ENCODE results near the gene PLIN3.

DNA sequence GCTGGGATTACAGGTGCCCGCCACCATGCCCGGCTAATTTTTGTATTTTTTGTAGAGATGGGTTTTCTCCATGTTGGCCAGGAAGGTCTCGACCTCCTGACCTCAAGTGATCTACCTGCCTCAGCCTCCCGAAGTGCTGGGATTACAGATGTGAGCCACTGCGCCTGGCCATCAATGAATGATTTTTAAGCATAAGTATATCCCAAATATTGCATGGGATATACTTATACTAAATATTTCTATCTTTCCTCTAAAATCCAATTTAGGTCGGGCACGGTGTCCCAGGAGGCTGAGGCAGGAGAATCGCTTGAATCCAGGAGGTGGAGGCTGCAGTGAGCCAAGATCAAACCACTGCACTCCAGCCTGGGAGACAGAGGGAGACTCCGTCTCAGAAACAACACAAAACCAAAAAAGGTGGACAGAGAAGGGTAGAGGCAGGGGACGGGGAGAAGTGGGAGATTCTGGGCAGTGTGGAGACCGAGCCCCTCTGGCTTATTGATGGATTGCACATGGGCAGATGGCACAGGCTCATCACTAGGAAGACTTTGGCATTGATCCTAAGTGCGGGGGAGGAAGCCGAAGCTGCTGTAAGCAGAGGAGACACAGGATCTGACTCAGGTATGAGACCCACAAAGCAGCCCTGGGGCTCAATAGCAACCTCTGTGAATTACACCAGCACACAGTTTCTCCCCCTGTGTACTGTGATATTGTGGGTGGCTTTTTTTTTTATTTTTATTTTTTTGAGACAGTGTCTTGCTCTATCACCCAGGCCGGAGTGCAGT lies 21.8 kb upstream of the PLIN3 start:
- TF ChIP-seq RAD21 (IDR thresholded peaks at IDR 0.05; ENCODE audit: low read length) (no peak), CTCF (conservative IDR thresholded peaks at IDR 0.05; ENCODE audit: low read depth, low read length) (no peak), CEBPB (IDR thresholded peaks at IDR 0.05; ENCODE audit: low read depth, low read length) (no peak), BHLHE40 (IDR thresholded peaks at IDR 0.05; ENCODE audit: low read depth, low read length) (no peak), RCOR1 (IDR thresholded peaks at IDR 0.05; ENCODE audit: insufficient replicate concordance, low read length) (no peak), POLR2A (IDR thresholded peaks at IDR 0.05; ENCODE audit: low read depth, low read length) (no peak), RFX5 (IDR thresholded peaks at IDR 0.05; ENCODE audit: low read depth, low read length) (no peak), NFE2L2 (IDR thresholded peaks at IDR 0.05; ENCODE audit: low read depth, low read length) (no peak), FOS (IDR thresholded peaks at IDR 0.05; ENCODE audit: low read depth, low read length) (no peak), MXI1 (IDR thresholded peaks at IDR 0.05; ENCODE audit: borderline replicate concordance, low read depth, low read length) (no peak), SMC3 (IDR thresholded peaks at IDR 0.05; ENCODE audit: low read depth, low read length) (no peak), MAZ (IDR thresholded peaks at IDR 0.05; ENCODE audit: borderline replicate concordance, low read depth, low read length) (no peak), CHD1 (IDR thresholded peaks at IDR 0.05; ENCODE audit: low read depth, low read length) (no peak)
- TF ChIP-seq, protein P1, sequence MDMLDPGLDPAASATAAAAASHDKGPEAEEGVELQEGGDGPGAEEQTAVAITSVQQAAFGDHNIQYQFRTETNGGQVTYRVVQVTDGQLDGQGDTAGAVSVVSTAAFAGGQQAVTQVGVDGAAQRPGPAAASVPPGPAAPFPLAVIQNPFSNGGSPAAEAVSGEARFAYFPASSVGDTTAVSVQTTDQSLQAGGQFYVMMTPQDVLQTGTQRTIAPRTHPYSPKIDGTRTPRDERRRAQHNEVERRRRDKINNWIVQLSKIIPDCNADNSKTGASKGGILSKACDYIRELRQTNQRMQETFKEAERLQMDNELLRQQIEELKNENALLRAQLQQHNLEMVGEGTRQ (IDR thresholded peaks at IDR 0.05; ENCODE audit: low read depth, low read length), result no peak

Measured in IMR-90 (cell line).